GM23338 (cell line): ENCODE data around the gene CAMSAP2. TPM values are rescaled to one million over a fixed set of nuclear protein-coding genes. Genes with fewer than 3 reads are reported as not detected.

ENCODE experiments used
- ATAC-seq: fragments of 200-7000 bp; cut with Tn5 transposase; 3 replicates; pipeline ENCODE4 v1.9.1; 2020
- DNase-seq: peaks from one replicate; pipeline ENCODE4 v3.0.0-alpha.2; 2015; ENCODE audit warnings: low spot score
- H2AFZ ChIP-seq: fragments of 200-600 bp; sonication (generic); 2 replicates; pipeline ENCODE4 v1.8.0; 2016; ENCODE audit warnings: antibody characterized with exemption, mild to moderate bottlenecking, moderate library complexity
- H3F3A ChIP-seq: fragments of 200-600 bp; sonication (generic); replicated peaks from 2 replicates; pipeline ENCODE4 v1.8.0; 2017; ENCODE audit warnings: antibody characterized with exemption, mixed run types, low read depth
- H3K27ac ChIP-seq: fragments of 200-600 bp; sonication (generic); 2 replicates; pipeline ENCODE4 v1.6.1; 2016; ENCODE audit warnings: low read depth
- H3K27me3 ChIP-seq: fragments of 200-600 bp; sonication (generic); 2 replicates; pipeline ENCODE4 v1.8.0; 2016; ENCODE audit warnings: mild to moderate bottlenecking, mixed run types, moderate library complexity; ENCODE audit not compliant: insufficient read depth
- H3K36me3 ChIP-seq: fragments of 200-600 bp; sonication (generic); 2 replicates; pipeline ENCODE4 v1.8.0; 2016; ENCODE audit warnings: mild to moderate bottlenecking; ENCODE audit not compliant: insufficient read depth
- H3K4me1 ChIP-seq: fragments of 200-600 bp; sonication (generic); 2 replicates; pipeline ENCODE4 v1.8.0; 2016; ENCODE audit warnings: mild to moderate bottlenecking, moderate library complexity; ENCODE audit not compliant: insufficient read depth
- H3K4me2 ChIP-seq: fragments of 200-600 bp; sonication (generic); 2 replicates; pipeline ENCODE4 v1.7.1; 2017; ENCODE audit warnings: mixed run types
- H3K4me3 ChIP-seq: fragments of 200-600 bp; sonication (generic); 2 replicates; pipeline ENCODE4 v1.6.1; 2016; ENCODE audit warnings: mixed run types
- H3K79me2 ChIP-seq: fragments of 200-600 bp; sonication (generic); replicated peaks from 2 replicates; pipeline ENCODE4 v1.8.0; 2017; ENCODE audit warnings: mild to moderate bottlenecking; ENCODE audit not compliant: insufficient read depth
- H3K9me2 ChIP-seq: fragments of 200-600 bp; sonication (generic); 2 replicates; pipeline ENCODE4 v1.8.0; 2017; ENCODE audit not compliant: insufficient read depth
- H4K20me1 ChIP-seq: fragments of 200-600 bp; sonication (generic); replicated peaks from 2 replicates; pipeline ENCODE4 v1.8.0; 2017; ENCODE audit warnings: mild to moderate bottlenecking; ENCODE audit not compliant: insufficient read depth
- H3K27ac Mint-ChIP-seq: 2 replicates; pipeline ENCODE4 v1.8.0; 2020; ENCODE audit warnings: inconsistent platforms, mild to moderate bottlenecking, moderate library complexity, mixed read lengths
- H3K27me3 Mint-ChIP-seq: 3 replicates; pipeline ENCODE4 v1.8.0; 2022; ENCODE audit warnings: low read depth, mild to moderate bottlenecking, moderate library complexity, mixed read lengths, inconsistent platforms; ENCODE audit not compliant: insufficient read depth, poor library complexity
- H3K36me3 Mint-ChIP-seq: 3 replicates; pipeline ENCODE4 v1.8.0; 2021; ENCODE audit warnings: low read depth, mild to moderate bottlenecking, inconsistent platforms, moderate library complexity, mixed read lengths
- H3K4me1 Mint-ChIP-seq: 3 replicates; pipeline ENCODE4 v1.8.0; 2020; ENCODE audit warnings: mild to moderate bottlenecking, inconsistent platforms, mixed read lengths
- H3K4me3 Mint-ChIP-seq: 3 replicates; pipeline ENCODE4 v1.8.0; 2021; ENCODE audit warnings: moderate library complexity, mild to moderate bottlenecking, inconsistent platforms, mixed read lengths
- H3K9me3 Mint-ChIP-seq: 3 replicates; pipeline ENCODE4 v1.8.0; 2020; ENCODE audit warnings: moderate library complexity, mild to moderate bottlenecking, inconsistent platforms, mixed read lengths
- CREB1 ChIP-seq: fragments of 250-450 bp; sonication (Bioruptor Pico); IDR thresholded peaks from 2 replicates; pipeline ENCODE4 v1.5.0; 2020; ENCODE audit warnings: low read depth, mild to moderate bottlenecking, moderate library complexity
- CTCF ChIP-seq, 2 experiments: fragments of 200-600 bp in 1 of 2; sonication (generic) in 1 of 2; conservative IDR thresholded peaks; 2 replicates each; pipeline versions ENCODE4 v1.5.1 to v1.6.1; 2016 to 2017; ENCODE audit warnings: antibody characterized with exemption in 2 of 2, low read depth in 2 of 2, mild to moderate bottlenecking in 2 of 2, moderate library complexity in 1 of 2
- ETS1 ChIP-seq: IDR thresholded peaks from 2 replicates; pipeline ENCODE4 v1.6.1; 2016; ENCODE audit warnings: antibody characterized with exemption
- EZH2 ChIP-seq: fragments of 200-600 bp; sonication (generic); IDR thresholded peaks from one replicate; pipeline ENCODE4 v1.8.0; 2017; ENCODE audit warnings: antibody characterized with exemption, mild to moderate bottlenecking, low read depth; ENCODE audit not compliant: unreplicated experiment
- JUNB ChIP-seq: IDR thresholded peaks from one replicate; pipeline ENCODE4 v1.6.1; 2016; ENCODE audit warnings: antibody characterized with exemption; ENCODE audit not compliant: unreplicated experiment
- NANOG ChIP-seq: IDR thresholded peaks from 2 replicates; pipeline ENCODE4 v1.6.1; 2016; ENCODE audit warnings: antibody characterized with exemption, borderline replicate concordance
- POLR2AphosphoS5 ChIP-seq: IDR thresholded peaks from 2 replicates; pipeline ENCODE4 v1.6.1; 2016; ENCODE audit warnings: antibody characterized with exemption, low read depth
- REST ChIP-seq: IDR thresholded peaks from one replicate; pipeline ENCODE4 v1.6.1; 2018; ENCODE audit warnings: antibody characterized with exemption; ENCODE audit not compliant: unreplicated experiment
- STAT1 ChIP-seq: IDR thresholded peaks from one replicate; pipeline ENCODE4 v1.6.1; 2016; ENCODE audit warnings: antibody characterized with exemption; ENCODE audit not compliant: unreplicated experiment
- ZNF331 ChIP-seq: fragments of 250-450 bp; sonication (Bioruptor Pico); IDR thresholded peaks from 2 replicates; pipeline ENCODE4 v1.5.0; 2020; ENCODE audit warnings: low read depth, mild to moderate bottlenecking, moderate library complexity
- ZNF462 ChIP-seq: fragments of 250-450 bp; sonication (Bioruptor Pico); IDR thresholded peaks from 2 replicates; pipeline ENCODE4 v1.5.0; 2020; ENCODE audit warnings: mild to moderate bottlenecking, moderate library complexity
- polyA plus RNA-seq: library from polyadenylated mRNA; unstranded; fragments of >200 nt; fragmentation: Nextera tagmentation; extraction: Ambion mirVana; gene quantifications from 2 replicates; pipeline ENCODE4 v1.2.1, GENCODE V29; 2016
- total RNA-seq: library from RNA; depleted of rRNA; stranded (reverse); fragments of >200 nt; shearing (Covaris generic); gene quantifications from 2 replicates; pipeline ENCODE4 v1.2.3, GENCODE V29; 2014

Gene CAMSAP2
- total and polyA plus RNA-seq, 2 experiments from 2014 or later, result 9.1 to 21.3 TPM

GRCh38 chr1:200786788-200787187 is 48.1 kb downstream of the CAMSAP2 start (continued):
- TF ChIP-seq REST (no peak), STAT1 (no peak), POLR2AphosphoS5 (no peak), EZH2 (no peak), JUNB (no peak), ZNF331 (no peak), ETS1 (no peak), CTCF (conservative IDR thresholded peaks at IDR 0.05; ENCODE audit: low read depth in 2 of 2) (no peak), NANOG (no peak)

GRCh38 chr1:200787896-200788387 is 49.2 kb downstream of the CAMSAP2 start:
- Mint-ChIP-seq H3K27me3 (no peaks in the 10 kb centered on the region), H3K4me1 (peaks cover 5% of the 10 kb centered on the region; the same call in 2 of the 3 replicates), H3K36me3 (peaks cover 25% of the 10 kb centered on the region; the same call in 2 of the 3 replicates), H3K27ac (no peak overlapping the region), H3K4me3 (no peak overlapping the region), H3K9me3 (peaks cover 13% of the 10 kb centered on the region; the same call in 2 of the 3 replicates)
- Histone ChIP-seq H2AFZ (no peak overlapping the region), H3K27me3 (no peaks in the 10 kb centered on the region), H3K36me3 (peaks cover 3% of the 10 kb centered on the region), H3K4me3 (no peak overlapping the region), H3K9me2 (no peaks in the 10 kb centered on the region), H3K79me2 (peaks cover 61% of the 10 kb centered on the region), H4K20me1 (peaks cover 11% of the 10 kb centered on the region; the same call in 1 of the 2 replicates), H3F3A (no peaks in the 10 kb centered on the region), H3K4me2 (no peak overlapping the region), H3K4me1 (peaks cover 5% of the 10 kb centered on the region; the same call in 1 of the 2 replicates), H3K27ac (no peak overlapping the region)
- ATAC-seq (no peak), DNase-seq (no peak)
- TF ChIP-seq STAT1 (no peak), ZNF462 (CRISPR knock-in tag) (no peak), CREB1 (CRISPR knock-in tag) (no peak), EZH2 (no peak)
